NB4 (cell line): ENCODE data around the gene SCRN2.

Source experiments
- DNase-seq: peaks from one replicate; pipeline ENCODE4 v3.0.0; 2010; ENCODE audit warnings: low read depth
- H3K4me3 ChIP-seq: one replicate; pipeline ENCODE4 v1.5.1; 2011; ENCODE audit warnings: mild to moderate bottlenecking, low read depth, low read length, moderate library complexity
- CTCF ChIP-seq: IDR thresholded peaks from one replicate; pipeline ENCODE4 v1.5.1; 2012; ENCODE audit warnings: low read depth, low read length
- MAX ChIP-seq: IDR thresholded peaks from 2 replicates; pipeline ENCODE4 v1.6.1; 2011; ENCODE audit warnings: low read depth, low read length
- MYC ChIP-seq: IDR thresholded peaks from 2 replicates; pipeline ENCODE4 v1.6.1; 2011; ENCODE audit warnings: low read depth, low read length
- POLR2A ChIP-seq: IDR thresholded peaks from 2 replicates; pipeline ENCODE4 v1.6.1; 2011; ENCODE audit warnings: mild to moderate bottlenecking; ENCODE audit not compliant: insufficient read length; ENCODE audit errors: extremely low read depth

Gene SCRN2

DNA sequence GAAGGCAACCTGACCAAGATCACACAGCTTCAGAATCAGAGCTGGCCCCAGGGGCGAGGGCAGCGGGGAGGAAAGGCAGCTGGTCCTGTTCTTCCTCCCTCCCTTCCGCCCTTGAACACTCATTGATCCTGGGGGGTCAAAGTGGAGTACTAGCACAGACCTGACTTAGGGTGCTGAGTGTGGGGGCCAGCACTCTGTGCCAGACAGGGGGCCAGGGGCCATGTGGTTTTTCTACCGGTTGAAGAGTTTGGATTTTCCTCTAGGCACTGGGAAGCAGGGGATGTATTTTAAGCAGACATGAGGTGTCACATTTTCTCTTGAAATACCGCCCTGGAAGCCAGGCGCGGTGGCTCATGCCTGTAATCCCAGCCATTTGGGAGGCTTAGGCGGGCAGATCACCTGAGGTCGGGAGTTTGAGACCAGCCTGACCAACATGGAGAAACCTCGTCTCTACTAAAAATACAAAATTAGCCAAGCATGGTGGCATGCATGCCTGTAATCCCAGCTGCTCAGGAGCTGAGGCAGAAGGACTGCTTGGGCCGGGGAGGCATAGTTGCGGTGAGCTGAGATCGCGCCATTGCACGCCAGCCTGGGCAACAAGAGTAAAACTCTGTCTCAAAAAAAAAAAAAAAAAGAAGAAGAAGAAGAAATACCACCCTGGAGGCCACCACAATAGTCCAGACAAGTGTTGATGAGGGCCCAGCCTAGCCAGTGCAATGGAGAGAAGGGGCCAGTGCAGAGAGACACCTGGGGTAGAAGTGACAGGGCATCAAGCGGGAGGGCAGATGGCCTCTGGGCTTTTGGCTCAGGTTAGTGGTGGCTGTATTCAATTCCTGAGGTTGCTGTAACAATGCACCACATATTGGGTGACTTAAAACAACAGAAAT, 34.8 kb downstream of the SCRN2 start:
- no peak for DNase-seq
- TF ChIP-seq POLR2A = no peak
- no peak overlapping the region for H3K4me3 ChIP-seq

- TF ChIP-seq CTCF (no peak), POLR2A (no peak), MAX (no peak)
- no peak for DNase-seq
- no peak overlapping the region for H3K4me3 ChIP-seq
Observed at GRCh38 chr17:47804461-47804860, 36.6 kb downstream of the SCRN2 start.

GRCh38 chr17:47803751-47804150, 37.3 kb downstream of the SCRN2 start:
- no peak overlapping the region for H3K4me3 ChIP-seq
- no peak for DNase-seq
- TF ChIP-seq POLR2A = no peak
- TF ChIP-seq MYC = no peak

DNA sequence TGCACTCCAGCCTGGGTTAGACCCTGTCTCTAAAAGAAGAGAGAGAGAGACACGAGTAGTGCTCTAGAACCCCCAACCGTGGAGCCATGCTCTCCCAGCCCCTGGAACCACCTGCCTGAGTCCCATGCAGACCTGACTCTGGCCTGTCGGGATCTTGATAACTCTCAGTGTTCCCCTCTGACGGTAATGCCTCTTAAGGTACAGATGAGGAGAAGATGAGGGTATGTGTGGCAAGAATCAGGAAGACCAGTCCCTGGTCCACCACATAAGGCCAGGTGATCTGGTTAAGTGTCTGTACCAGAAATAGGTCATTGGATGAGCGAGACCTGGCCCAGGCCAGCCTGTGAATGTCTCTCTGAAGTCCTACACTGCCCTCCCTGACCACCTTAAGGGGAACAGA, 37.9 kb downstream of the SCRN2 start:
- no peak overlapping the region for H3K4me3 ChIP-seq
- no peak for DNase-seq
- TF ChIP-seq MAX = no peak
- TF ChIP-seq POLR2A = no peak
- no peak for TF ChIP-seq CTCF
- TF ChIP-seq MYC = no peak

DNA sequence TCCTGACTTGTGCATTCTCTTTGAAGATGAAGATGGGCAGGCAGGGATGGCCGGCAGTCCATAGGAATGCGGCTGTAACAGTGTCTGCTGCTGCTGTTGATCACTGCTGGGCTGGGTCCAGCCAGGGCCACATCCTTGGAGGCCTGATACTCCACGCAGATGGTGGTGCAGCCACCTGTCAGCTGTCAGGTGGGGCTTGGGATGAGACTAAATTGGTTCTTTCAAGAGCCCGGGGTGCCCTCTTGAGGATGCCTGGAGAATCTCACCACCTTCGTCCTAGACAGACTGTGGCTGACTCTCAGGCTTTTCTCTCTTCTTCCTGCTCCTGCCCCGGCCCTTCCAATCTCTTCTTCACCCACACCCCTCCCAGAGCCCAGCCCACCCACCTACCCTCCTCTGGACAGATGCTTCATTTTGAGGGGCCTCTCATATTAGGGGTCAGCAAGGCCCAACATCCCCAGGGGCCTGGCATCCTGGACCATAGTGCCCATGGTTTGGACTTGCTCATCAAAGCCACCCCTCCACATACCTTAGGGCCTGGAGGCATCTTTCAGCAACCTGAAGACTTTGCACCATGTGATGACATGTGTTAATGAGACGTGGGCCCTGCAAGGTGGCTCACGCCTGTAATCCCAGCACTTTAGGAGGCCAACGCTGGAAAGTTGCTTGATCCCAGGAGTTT, 38.6 kb downstream of the SCRN2 start:
- DNase-seq = peak; percentile 52

GRCh38 chr17:47801906-47802305, 39.2 kb downstream of the SCRN2 start:
- TF ChIP-seq POLR2A = no peak
- TF ChIP-seq CTCF = no peak
- TF ChIP-seq MYC = no peak
- no peak for TF ChIP-seq MAX
- DNase-seq = no peak
- H3K4me3 ChIP-seq = no peak overlapping the region

More for the DNA sequence above, 38.6 kb downstream of the SCRN2 start:
- TF ChIP-seq CTCF (peak; percentile 59), MAX (no peak)
- no peak overlapping the region for H3K4me3 ChIP-seq
